Inferior parietal cortex (tissue), 1 donor: ENCODE results near the gene WBP1L.
"Not testable (repeated sequence)": the region's sequence is repeated elsewhere in the genome, so short reads cannot be mapped to it uniquely, and the experiment has no call there.

Experiments
- DNase-seq: peaks from one replicate; pipeline ENCODE4 v3.0.0-alpha.2; 2016; ENCODE audit errors: extremely low spot score

WBP1L gene

DNA sequence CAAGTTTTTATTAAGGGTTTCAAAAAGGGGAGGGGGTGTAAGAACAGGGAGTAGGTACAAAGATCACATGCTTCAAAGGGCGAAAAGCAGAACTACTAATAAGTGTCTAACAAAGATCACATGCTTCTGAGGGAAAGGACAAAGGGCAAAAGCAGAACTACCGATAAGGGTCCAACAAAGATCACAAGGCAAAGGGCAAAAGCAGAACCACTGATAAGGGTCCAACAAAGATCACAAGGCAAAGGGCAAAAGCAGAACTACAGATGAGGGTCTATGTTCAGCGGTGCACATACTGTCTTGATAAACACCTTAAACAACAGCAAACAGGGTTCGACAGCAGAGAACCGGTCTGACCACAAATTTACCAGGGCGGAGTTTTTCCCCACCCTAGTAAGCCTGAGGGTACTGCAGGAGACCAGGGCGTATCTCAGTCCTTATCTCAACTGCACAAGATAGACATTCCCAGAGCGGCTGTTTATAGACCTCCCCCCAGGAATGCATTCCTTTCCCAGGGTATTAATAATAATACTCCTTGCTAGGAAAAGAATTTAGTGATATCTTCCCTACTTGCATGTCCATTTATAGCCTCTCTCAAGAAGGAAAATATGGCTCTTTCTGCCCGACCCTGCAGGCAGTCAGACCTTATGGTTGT lies 94.7 kb downstream of the WBP1L start:
- DNase-seq = not testable (repeated sequence)

DNA sequence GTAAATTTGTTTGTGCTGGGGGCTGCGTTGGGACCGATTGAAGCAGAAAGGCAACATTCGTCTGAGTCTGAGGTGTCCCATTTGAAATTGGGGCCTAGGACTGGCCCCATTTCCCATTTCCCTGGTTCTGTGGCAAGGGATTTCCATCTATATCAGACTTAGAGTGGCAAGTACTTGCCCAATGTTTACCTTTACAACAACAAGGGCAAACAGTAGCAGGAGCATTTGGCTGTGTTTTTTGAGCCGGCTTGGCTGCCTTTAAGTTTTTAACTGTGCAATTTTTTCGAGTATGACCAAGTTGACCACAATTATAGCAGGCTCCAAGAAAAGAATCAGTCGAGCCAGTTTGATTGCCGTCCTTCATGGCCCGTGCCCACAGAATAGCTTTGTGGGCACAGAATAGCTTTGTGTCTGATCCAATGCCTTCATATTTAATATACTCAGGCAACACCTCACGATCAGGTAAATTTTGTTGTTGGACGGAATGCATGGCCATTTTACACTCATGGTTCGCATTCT lies 98.1 kb downstream of the WBP1L start:
- DNase-seq = no peak

DNA sequence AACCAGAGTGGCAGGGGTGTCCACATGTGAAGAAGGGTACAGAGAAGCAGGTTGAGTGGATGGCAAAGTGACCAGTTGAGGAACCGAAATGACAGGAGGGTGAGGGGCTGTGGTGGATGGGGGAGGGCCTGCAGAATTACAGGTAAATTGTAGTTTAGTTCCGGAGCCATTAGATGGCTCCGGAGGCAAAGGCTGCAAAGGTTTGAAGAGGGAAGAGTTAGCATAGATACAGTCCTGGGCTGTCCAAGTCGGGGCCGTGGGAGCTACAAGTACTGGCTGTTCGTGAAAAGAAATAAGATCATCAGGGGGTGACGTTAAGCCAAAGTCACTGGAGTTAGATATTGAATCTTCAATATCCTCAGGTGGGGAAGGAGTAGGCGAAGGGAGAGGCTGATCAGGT lies 99.4 kb downstream of the WBP1L start:
- DNase-seq = not testable (repeated sequence)

DNA sequence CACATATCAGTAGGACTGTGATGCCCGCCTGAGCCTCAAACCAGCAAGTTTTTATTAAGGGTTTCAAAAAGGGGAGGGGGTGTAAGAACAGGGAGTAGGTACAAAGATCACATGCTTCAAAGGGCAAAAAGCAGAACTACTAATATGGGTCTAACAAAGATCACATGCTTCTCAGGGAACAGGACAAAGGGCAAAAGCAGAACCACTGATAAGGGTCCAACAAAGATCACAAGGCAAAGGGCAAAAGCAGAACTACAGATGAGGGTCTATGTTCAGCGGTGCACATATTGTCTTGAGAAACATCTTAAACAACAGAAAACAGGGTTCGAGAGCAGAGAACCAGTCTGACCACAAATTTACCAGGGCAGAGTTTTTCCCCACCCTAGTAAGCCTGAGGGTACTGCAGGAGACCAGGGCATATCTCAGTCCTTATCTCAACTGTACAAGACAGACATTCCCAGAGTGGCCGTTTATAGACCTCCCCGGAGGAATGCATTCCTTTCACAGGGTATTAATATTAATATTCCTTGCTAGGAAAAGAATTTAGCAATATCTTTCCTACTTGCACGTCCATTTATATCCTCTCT lies 100.5 kb downstream of the WBP1L start:
- not testable (repeated sequence) for DNase-seq

DNA sequence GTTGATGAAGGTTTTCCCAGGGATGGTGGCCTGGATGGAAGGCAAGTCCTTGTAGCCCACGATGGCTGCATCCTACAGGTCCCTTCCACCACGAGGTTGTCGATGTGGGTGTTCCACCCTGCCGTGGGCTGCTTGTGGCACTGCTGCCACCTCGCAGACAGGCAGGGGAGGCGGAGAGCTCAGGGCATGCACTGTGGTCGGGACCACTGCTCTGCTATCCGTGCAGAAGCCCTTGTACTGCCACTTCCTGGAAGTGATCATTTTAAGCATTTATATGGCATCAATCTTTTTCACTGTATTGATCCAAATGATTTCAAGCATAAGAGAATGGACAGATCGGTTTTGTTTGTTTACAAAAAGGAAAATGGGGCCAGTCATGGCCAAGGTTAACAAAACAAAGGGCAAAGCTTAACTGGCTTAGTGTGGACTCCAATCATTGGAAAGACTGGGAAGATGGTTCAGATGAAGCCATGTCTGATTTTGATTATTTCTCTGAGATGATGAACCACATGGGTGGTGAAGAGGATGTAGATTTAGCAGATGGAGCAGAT lies 101.7 kb downstream of the WBP1L start:
- DNase-seq = no peak

DNA sequence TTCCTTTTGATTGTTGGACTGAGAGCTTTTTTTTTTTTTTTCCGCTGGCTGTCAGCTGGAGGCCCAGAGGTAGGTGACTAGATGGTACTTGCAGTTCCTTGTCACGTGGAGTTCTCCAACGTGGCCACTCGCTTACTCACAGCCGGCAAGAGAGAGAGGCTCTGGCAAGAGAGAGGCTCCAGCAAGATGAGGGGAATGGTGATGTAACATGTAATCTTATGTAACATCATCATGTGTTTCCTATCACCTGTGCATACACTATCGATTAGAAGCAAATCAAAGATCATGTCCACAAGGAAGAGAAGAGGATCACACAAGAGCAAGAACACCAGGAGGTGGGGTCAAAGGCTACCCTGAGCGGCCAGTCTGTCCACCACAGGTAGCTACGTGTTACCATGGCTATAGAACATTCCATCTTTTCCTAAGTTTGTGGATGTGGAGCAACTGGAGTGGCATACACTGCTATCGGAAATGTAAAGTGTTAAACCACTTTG lies 106.3 kb downstream of the WBP1L start:
- no peak for DNase-seq

DNA sequence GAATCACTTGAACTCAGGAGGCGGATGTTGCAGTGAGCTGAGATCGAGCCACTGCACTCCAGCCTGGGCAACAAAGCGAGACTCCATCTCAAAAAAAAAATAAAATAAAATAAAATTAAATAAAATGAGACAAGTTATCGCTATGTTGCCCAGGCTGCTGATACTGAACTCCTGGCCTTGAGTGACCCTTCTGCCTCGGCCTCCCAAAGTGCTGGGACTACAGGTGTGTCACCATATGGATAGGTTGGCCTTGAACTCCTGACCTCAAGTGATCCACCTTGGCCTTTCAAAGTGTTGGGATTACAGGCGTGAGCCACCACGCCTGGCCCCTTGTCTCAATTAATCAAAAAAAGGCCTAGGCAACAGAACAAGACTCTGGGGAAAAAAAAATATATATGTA lies 109.5 kb downstream of the WBP1L start:
- not testable (repeated sequence) for DNase-seq

DNA sequence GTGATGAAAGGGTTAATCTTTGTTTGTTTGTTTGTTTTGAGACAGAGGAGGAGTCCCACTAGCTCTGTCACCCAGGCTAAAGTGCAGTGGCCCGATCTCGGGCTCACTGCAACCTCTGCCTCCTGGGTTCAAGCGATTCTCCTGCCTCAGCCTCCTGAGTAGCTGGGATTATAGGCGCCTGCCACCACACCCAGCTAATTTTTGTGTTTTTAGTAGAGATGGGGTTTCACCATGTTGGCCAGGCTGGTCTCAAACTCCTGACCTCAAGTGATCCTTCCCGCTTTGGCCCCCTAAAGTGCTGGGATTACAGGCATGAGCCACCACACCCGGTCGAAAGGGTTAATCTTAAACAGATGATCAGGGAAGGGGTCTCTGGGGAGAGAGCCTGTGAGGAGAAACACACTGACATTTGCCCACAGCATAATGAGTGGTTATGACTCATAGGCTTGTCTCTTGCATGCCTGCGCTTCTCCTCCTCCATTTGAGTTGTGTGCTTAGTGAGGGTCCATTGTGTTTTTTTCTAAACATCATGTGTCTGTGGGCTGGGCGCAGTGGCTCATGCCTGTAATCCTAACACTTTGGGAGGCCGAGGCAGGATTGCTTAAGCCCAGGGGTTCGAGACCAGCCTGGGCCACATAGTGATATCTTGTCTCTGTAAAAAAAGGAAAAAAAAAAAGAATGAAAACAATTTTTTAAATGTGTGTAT lies 112.1 kb downstream of the WBP1L start:
- DNase-seq = not testable (repeated sequence)

DNA sequence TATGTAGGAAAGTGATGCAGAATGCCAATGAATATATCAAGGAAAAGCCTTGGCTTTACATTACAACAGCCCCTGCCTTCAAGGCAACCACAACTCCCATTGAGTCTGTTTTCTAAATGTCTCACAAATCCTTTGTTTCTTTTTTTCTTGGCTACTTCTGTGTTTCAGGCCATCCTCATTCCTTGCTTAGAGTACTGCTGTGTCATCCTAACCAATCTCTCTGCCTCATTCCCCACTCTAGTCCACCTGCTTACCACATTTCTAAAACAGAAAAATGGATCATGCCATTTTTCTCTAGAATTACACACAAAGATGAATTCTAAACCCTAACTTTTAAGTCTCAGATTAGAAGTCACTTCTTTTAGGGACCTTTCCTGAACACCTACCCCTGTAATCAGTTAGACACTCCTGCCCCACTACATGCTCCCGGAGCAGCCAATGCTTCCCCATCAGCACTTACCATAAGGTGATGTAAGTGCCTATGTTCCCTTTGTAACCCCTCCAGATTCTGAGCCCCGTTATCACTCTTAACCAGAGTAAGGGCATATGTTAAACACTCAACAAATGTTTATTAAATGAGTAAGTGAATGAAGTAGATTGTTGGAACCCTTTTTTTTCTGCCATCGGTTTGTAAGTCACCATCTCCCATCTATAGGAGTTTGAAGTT lies 113.1 kb downstream of the WBP1L start:
- no peak for DNase-seq

DNA sequence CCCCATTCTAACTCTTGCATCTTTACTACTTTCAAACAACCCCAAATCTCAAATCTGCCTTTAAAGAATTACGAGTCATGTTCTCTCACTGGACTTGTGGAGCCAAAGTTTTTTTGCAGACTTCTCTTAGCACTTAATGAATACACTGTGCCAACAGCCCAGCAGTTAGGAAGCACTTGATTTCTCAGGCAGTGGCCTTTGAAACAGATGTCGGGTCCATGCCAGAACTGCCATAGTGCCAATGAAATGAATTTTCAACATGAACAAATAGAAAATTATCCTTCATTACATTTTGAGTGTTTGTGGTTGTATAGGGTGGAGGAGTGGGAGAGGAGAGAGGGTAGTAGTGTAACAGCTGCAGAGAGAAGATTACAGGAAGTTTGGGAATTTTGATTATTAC lies 116.2 kb downstream of the WBP1L start:
- DNase-seq = no peak

DNA sequence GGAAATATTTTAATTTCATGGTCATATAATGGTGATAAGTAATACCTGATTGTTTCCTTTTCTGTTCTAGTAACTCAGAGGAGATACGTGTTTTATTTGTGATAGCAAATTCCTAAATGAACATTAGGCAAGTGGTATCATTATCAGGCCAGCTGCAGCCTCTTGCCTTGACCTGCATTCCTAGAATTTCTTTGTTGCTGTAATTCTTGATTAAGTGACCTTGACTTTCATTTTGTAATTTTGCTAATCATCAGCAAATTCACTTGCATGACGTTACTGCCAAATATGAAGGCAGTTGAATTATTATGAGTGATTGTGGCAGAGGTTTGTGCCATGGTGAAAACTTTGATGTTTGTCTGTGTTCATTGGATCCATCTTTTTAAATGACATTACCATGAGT lies 119.9 kb downstream of the WBP1L start:
- DNase-seq = no peak

DNA sequence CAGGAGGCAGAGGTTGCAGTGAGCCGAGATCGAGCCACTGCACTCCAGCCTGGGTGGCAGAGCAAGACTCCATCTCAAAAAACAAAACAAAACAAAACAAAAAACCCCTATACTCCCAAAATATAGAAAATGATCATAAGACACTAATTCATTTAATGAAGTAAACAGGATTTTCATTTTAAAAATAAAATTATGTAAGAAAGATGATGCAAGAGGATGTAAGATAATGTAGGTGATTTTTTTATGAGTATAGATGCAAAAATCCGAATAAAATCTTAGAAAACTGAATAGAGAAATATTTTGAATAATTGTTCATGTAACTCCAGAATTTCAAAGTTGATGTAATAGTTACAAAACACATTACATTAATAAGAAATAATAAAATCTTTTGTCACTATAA lies 121.9 kb downstream of the WBP1L start:
- DNase-seq = no peak
